HG03139 (cell line): Measurements from ENCODE around the gene NDST3.
A peak's percentile ranks its signal among the peaks of the same experiment; 100 is the strongest.

Experiments
- ATAC-seq: cut with Tn5 transposase; IDR thresholded peaks from one replicate; pipeline ENCODE4 v1.9.1; 2021; ENCODE audit not compliant: unreplicated experiment

NDST3 gene

DNA sequence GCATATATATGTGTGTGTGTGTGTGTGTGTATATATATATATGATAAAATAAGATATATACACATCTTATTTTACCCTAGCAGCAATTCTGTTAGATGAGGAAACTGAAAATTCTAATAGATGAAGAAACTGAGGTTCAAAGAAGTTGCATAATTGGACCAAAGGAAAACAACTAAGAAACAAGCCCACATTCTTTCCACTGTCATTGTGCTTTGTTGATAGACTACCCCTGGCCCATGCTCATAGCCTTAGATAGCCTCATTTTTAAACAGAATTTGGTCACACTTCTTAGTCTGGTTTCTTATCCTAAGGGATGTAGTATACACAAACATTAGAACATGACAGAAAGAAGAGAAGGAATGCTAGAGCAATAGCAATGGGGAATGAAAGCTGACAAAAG is 138.8 kb downstream of the NDST3 start:
- ATAC-seq: no peak

DNA sequence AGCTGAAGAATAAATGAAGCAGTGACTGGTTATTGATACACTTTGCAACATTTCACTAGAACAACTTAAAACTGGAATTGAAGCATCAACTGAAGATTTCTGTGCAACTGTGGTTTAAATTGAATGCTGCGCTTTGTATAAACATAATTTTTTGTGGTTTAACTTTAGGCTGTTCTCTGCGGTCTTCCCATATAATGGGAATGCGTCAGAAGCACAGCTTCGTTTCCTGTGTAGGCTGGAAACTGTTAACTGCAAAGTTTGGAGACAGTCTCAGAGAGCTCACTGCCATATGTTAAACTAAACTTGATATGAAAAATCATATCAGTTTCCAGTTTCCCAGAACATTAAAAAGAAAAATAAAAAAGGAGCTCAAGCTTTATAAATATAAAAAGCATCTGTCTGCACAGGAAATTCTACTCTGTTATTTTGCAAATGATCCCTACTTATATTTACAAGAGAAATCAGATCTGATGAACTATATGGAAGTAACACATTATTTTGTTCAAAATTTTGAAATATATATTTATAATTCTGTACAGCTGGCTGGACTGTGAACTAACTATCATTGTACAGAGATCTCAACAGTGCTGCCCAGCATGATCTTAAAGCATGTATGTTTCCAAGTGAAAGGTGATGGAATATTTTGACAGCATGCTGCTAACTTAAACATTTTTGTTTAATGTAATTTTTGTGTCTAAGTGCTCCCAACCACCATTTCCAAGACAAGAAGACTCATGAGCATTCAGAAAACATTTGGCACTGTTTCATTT is 139.9 kb downstream of the NDST3 start:
- no peak for ATAC-seq

DNA sequence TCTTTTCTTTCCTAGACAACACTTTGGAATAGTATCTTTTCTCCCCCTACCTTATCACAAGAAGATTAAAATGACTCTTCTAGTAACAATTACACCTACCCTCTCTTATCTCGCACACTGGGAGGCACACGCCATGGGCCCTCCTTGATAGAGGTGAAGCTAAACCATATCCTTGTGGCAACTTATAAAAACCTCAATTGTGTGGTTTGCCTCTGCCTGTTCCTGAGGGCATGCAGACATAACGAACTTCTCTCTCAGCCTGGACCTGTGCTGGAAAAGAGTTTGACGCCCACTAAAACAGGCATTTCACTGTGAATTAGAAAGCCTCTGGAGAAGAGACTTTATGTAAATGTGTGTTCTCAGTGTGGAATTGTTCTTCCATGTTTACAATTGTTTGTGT is 141.2 kb downstream of the NDST3 start:
- no peak for ATAC-seq

DNA sequence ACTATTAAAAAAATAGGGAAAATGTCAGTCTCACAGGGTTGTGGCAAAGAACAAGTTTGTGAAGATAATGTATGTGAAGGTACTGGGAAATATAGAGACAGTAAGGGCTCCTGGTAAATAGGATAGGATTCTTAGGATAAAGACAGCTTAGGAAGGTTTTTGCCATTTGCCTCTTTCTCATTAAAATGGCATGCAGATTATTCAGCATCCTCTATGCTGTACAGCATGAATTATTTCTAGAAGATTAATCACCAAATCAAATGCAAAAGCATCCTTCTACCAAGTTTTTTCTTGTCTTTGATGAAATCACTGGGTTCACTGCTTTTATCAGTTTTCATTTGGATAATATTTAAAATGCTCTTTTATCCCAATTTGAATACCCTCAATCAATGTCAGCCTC is 142.8 kb downstream of the NDST3 start:
- ATAC-seq: no peak

DNA sequence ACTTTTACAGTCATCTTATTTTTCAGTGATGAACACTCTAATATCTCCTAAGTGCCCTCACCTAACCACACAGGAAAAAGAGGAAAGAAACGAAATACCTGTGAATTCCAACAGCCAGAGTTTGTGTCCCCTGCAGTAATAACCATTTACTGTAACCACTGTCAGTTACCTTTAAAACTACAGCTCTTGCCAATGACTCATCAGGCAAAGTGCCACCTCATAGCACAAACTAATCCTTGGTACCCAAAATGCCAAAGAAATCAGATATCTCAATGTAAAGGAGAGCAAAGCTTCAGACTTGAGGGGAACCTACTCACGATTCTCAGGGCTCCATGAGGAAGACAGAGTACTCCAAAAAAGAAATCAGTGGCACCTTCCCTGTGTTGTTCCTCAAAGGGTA is 146.5 kb downstream of the NDST3 start:
- ATAC-seq: no peak

DNA sequence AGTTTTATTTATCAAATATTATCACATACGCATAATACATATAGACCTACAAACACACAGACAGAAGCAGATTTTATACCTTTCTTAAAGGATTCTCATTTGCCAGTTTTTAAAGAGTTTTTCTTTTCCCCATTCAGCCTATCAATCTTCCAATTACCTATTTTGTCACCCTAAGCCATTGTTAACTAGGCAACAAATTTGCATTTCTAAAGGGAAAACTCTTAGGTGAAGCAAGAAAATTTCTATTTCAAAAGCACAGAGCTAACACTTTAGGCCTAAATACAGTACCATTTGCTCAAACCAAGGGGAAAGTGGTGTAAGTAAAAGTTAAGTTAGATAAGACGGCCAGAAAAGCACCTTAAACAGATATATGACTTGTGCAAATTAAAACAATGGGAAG is 156.6 kb downstream of the NDST3 start:
- ATAC-seq: no peak

DNA sequence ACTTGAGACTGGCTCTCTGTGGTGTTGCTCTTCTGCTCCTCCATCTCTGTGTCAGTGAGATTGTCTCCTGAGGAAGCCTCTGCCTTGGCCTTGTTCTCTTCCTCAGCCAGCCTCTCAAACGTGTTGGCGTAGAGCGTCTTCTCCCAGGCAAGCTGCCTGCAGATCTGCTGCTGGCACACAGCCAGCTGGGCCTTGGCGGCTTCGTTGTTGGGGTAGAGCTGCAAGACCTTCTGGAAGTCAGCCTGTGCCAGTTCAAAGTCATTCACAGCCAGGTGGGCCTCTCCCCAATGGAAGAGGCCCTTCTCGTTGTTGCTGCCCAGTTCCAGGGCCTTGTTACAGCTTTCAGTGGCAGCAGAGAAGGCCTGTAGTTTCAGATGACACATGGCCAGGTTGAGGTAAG is 159.1 kb downstream of the NDST3 start:
- ATAC-seq: no peak

DNA sequence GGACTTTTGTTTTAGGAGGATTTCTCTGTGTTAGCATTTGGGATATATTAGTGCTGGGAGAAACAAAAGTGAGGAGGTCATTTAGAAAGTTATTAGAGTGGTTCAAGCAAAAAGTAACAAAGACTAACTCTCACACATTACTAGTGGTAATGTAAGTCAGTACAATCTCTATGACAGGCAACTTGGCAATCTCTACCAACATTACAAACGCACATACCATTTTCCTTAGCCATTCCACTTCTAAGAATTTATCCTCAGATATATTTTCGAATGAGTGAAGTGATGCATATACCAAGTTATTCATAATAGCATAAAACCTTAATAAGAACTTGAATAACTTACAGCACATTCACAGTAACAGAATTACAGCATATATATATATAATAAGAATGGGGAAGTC is 172.3 kb downstream of the NDST3 start:
- ATAC-seq: no peak

DNA sequence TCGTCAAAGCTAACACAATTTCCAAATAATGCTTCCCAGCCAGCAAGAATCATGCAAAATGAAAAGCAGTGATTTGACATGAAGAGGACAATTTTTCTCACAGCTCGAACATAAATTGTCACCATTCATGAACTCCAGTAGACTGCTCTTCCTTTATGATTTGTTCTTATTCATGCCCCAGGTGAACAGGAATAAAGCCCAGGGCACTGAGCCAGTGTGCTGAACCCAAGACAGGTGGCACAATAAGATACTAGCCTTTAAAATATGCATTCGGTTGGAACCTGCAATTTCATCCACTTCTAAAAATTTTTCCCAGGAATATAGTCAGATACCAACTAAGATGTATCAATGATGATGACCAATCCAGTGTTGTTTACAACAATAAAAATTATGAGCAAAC is 178.8 kb downstream of the NDST3 start:
- no peak for ATAC-seq

DNA sequence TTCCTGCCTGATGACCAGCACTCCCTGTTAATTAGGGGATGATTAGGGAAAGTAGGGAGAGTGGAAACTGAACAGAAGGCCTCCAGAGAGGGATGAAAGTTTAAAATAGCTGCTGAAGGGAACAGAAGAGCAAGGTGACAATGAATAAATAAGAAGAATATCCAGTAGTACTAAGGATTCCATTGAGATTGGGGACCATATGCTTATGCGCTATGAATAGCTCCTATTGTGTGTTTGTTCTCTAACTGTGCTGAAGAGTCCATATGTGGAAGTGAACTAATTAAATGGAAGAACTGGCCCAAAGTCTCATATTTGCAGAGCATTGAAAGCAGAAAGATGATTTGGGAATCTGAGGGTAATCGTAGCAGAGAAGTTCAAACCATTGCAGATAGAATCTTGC is 181.5 kb downstream of the NDST3 start:
- ATAC-seq: no peak

DNA sequence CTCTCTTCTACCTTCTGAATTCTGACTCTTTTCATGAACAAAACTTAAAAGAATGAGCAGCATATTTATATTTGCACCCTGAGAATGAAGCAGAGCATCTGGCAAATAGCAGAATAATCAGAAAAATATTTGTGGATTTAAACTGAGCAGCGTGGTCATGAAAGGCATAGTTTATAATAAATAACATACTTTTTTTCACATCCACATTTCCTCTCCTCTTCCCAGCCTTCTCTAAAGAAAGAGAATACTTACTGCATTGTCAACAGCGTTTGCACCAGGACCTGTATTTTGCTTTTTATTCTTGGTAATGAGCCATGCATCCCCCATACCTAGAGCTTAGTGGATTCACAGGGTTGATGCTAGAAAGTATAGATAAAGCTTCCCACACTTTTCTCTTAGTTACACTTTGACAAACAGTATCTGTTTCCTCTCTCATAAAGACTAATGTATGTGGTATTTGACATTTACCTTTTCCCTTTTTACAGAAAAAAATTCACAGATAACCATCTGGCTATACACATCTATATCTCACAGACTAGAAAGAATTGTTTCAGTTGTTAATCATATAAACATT is 187.0 kb downstream of the NDST3 start:
- ATAC-seq: no peak

DNA sequence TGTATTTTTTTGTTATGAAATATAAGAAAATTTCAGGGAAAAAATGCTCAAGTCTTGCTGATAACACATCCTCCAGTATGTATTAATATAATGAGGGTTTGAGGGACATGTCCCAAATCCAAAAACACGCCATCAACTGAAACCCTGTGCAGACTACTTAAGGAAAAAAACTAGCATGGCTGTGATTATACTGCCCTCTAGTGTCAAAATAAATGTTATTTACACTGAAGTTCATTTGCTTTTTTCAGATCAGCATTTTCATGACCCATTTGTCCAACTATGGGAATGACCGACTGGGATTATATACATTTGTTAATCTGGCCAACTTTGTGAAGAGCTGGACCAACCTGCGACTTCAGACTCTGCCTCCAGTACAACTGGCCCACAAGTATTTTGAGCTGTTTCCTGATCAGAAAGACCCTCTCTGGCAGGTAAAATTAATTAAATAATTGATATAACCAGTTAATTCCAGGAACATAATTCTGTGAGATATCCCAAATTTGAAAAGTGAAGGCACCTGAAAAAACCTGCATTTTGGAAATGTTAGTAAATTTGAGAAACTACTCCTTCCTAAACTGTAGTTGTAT is 190.1 kb downstream of the NDST3 start:
- ATAC-seq: peak; percentile 65

DNA sequence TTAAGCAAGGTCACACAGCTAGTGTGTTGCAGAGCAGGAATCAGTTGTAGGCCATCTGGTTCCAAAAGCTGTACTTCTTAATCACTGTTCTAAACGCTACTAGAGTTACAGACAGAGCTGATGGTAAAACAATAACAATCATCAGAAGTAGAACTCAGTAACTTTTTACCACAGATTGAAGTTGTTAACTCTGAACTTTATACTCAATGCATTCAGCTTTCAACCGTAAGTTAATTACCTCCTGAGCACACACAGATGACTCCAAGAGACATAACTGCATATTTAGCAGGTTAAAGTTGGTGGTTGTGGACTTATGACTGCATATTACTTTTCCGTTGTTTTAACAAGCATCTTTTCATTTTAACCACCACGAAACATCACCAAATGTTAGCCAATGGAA is 191.2 kb downstream of the NDST3 start:
- ATAC-seq: no peak

DNA sequence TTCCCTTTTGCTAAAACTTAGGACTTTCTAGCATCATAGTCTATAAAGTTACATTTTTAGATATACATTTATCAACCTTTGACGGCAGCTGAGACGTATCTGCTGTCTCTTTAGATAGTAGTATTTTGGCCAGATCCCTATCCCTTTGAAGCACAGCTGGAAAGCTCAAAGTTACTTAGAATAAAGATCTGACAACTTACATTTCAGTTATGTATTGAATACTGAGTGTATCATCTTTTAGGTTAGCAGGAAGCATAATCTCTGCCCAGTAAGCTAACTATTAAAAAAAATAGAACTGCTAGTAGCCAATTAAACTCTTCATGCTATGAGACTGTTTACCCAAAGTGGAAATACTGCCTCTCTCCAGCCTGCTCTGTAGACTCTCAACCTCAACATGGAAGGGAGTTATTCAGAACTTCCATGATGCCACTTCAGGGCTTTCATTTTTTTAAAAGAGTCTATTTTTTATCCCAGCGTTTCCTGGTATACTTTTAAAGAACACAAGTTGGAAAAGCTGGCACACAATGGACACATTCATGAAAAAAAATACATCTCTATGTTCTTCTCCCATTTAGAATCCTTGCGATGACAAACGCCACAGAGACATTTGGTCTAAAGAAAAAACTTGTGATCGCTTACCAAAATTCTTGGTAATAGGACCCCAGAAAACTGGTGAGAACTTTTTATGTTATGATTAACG is 192.2 kb downstream of the NDST3 start:
- no peak for ATAC-seq

DNA sequence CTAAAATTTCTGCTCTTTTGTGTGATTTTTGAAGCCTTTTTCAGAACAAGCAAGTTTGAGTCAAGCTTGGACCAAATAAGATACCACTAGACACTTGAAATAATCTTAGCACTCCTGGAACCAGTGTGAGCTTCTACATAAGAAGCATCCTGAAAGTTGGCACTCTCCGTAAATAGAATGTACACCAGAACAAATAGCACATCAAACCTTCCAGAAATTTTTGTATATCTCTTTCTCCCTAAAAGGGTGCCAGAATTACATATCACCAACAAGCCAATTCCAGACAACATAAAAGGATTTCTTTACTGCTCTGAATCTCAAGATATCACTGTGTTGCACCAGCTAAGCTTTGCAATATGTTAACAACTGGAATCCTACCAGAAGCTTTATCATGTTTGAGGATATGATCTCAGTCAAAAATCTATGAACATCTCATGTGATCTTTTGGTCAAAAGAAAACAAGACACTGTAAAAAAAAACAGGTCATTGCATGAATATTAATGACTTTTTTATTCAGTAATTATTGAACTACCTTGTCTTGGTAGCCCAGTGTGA is 201.4 kb downstream of the NDST3 start:
- ATAC-seq: no peak

DNA sequence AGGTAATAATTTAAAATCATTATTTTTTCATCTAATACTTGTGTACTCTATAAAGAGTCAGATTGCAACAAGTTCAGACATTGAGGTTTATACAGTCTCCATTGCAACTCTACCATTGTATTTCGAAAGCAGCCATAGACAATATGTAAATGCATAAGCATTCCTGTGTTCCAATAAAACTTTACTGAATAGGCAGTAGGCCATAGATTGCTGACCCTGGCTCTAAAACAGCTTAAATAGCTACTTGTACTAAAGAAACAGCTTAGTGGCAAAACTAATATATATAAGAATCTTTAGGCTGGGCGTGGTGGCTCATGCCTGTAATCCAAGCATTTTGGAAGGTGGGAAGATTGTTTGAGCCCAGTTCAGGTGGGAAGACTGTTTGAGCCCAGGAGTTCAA is 203.2 kb downstream of the NDST3 start:
- no peak for ATAC-seq

DNA sequence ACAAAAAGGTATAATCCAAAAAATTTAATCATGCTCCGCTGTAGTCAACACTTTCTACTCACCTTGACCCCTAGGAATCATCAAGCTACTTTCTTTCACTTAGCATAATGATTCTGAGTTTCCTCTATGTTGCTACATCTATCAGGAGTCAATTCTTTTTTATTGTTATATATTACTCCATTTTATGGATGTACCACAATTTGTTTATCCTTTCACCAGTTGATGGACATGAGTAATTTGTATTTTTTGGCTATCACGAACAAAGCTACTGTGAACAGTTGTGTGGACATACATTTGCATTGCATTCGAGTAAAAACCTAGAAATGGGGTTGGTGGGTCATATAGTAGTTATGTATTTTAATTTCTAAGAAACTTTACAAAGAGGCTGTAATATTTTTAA is 215.6 kb downstream of the NDST3 start:
- no peak for ATAC-seq

DNA sequence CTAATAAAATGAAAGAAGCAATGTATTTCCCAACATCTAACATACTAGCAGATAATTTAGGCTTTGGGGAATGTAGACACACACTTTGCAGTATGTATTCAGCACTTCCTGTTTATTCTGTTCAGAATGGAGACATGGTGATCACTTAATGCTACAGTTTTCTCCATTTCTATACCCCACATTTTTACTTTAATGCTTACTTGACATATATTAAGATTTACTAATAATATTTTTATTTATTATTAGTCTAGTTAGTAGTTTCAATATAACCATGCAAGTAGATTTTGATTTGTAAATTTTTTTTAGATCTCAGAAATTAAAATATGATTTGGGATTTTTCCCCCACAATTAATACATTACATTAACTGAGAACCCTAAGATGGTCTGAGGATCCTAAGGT is 220.1 kb downstream of the NDST3 start:
- no peak for ATAC-seq

DNA sequence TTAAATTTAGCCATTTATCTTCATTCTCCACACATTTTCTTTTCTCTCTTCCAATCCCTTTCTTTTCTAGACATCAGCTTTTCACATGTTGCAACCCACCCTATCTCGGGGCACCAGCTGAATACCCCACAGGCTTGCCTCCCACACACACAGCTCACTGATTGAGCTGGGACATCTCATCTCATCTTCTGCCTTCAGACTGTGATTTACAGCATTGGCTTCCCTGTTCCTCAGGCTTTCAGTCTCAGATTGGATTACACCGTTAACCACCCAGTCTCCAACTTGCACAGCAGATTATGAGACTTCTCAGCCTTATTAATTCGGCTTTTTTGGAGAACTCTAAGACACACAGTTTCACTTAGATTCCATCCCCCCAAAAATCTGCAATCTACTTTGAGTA is 224.8 kb downstream of the NDST3 start:
- ATAC-seq: no peak

DNA sequence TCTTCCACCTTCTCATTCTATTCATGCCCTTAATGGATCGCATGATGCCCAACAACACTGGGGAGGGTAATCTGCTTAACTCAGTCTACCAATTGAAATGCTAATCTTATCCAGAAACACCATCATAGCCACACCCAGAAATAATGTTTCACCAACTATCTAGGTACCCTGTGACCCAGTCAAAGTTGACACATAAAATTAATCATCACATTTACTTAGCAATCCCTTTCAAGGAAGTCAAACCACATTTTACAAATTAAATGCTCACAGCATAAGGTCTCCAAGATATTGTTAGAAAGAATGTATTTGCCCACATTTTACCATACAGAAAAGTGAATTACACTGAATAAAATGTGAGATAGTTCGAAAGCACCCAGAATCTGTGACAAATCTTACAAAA is 226.0 kb downstream of the NDST3 start:
- no peak for ATAC-seq

DNA sequence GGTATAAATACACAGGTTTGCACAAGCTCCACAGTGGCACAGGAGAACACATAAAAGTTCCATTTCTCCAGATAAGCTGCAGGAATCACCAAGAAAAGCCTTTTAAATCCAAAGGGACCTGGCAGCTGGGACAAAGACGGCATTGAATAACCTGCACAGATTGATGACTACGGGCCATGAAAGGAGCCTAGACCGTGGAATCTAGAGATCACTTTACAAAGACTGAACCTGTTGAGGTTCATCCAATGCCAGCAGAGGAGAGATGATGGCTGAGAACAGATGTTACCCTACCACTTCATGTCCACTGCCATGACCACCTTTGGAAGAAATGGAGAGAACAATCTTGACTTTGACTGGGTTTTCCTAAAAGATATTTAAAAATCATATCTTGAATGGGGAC is 229.8 kb downstream of the NDST3 start:
- no peak for ATAC-seq
